Inflammatory macrophage (primary cell): ENCODE data around the gene ABAT.

Experiments
- DNase-seq, 2 donors: peaks; one replicate each; pipeline ENCODE4 v3.0.0-alpha.2; 2020 to 2022

Gene ABAT

DNA sequence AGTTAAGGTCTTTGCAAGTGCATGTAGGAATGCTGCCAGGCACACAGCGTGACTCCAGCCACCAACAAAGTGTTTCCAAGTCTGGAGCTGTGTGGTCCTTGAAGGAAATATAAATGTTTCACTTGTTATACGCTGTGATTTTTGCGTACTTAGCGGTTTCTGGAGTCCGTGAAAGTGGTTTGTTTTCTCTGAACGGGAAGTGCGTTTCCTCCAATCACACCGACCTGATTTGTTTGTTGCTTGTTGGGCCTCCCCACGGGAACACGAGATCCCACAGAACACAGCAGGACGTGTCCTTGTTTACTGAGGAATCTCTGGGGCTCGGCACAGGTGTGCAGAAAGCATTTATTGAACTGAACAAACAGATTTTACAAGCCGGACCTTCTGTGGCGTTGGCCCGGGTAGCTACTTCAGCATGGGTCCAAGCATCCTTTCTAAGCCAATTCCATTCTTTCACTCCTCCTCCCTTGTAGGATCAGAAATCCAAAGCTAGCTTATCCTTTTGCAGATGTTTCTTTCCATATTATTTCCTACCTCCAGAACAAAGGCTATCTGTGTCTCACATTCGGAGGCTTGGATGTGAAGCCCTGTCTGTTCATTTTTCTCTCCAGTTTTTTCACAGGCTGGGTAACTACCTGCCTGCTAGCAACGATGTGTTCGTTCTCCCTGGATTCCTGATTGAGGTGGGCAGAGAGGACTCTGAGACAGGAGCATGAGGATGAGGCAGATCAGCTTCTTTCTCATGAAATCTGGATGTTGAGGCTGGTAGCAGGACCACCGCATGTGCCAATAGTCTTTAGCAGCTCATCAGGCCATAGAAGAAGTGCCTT lies 44.6 kb downstream of the ABAT start:
- DNase-seq: no peak

DNA sequence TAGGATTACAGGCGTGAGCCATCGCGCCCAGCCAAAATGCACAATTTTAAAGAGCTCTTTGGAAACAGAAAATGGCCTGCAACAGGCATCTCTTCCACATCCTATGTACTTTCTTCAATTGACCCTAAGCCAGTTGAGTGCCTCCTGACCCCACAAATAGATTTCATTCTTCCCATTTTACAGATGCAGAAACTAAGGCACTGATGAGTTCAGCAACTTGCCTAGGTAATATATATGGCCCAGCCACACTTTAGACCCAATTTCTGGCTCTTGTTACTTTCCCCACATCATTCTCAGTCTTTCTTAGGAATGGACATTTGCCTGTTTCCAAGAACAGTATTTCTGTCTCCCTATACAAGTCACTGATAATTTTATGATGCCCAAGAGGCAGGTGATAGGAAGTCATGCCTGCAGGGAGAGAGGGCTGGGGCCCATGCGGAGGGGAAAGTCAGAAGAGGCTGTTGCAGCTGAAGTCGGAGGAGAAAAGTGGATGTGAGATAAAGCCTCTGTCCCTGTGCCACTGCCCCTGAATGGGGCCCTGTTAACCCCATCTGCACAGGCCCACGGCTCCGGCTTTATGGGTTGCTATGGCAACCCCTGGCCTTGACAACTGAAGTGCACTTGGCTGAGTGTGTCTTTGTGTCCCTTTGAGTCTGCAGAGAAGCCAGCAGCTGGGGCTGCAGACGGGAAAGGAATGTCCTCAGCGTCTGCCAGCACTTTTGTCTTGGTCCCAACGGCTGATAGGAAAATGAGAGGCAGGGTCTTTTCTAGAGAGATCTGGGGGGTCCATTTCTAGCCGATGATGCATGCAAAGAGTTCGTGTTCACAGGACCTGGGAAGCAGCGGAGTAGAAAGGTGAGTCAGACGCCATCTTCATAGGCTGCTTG lies 45.9 kb downstream of the ABAT start:
- no peak for DNase-seq

DNA sequence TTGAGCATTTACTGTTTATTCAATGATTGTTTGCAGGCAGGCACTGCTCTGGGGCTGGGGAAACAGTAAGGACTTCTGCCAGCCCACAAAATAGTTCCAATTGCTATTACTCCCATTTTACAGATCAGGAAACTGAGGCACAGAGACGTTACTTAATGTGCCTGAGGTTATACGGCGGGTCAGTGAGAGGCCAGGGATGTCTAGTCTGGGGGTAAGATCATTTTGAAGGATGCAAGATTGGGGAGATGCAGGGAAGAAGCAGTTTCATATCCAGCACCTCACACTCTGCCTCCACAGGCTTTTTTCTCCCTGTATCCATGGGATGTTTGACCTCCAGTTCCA lies 46.5 kb downstream of the ABAT start:
- no peak for DNase-seq

DNA sequence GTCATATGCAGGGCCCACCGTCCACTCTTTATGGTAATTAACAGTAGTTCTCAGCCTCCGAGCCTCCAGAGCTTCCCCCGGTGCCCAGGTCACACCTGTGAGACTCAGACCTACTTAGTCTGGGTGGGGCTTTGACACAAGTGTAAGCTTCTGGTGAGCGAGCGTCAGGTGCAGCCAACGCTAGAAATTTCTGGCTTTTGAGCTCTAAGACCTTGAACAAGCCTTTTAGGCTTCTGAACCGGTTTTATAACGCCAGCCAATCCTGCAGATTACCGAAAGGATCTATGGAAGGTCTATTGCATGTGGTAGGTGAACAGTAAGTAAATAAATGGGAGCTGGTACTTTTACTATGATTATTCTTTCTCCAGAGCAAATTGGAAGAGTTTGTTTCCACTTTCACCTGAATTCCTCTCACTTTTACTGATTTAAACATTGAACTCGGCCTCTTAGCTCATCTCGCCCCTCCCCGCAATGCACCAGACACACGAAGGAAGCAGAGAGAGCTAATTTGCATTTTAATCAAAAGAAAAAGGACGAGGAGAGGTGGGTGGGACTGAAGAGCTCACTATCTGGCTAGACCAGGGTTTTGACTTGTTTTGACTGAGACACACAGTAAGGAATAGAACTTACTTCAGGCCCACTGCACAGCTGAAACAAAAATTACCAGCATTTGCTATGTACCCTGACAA lies 47.1 kb downstream of the ABAT start:
- no peak for DNase-seq

DNA sequence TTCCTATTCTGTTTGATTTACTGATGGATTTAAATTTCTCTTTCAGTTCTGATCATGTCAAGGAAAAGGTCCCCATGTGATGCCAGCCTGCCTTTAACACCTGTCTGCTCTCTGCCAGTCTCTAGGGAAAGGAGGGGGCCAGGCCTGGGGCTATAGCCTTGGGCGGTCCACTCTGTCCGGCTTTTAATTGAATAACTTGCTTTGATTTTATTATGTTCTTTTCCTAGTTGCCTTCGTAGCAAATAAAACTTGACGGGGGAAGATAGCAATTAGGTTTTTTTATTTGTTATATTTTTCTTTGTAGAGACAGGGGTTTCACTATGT lies 47.6 kb downstream of the ABAT start:
- DNase-seq: no peak

DNA sequence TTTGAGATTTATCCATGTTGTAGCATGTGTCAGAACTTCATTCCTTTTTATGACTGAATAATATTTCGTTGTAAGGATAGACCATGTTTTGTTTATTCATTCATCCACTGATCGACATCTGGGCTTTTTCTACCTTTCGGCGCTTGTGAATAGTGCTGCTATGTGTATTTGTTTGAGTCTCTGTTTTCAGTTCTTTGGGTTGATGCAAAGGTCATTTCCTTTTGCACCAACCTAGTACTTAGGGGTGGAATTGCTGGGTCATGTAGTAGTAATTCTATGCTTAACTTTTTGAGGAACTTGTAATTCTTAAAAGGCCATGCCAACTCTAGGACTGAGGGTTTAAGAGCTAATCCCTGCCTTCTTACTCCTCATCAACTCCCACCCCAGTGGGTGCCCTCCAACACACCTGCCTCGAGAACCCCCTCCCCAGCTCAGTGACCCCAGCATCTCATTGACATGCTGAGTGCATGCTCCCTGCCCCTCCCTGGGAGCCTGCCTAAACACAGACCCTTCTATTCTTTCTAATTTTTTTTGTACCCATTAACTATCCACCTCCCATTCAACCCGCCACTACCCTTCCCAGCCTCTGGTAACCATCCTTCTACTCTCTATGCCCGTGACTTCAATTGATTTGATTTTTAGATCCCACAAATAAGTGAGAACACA lies 51.2 kb downstream of the ABAT start:
- peak in 1 of 2 donors; percentile 32 for DNase-seq

DNA sequence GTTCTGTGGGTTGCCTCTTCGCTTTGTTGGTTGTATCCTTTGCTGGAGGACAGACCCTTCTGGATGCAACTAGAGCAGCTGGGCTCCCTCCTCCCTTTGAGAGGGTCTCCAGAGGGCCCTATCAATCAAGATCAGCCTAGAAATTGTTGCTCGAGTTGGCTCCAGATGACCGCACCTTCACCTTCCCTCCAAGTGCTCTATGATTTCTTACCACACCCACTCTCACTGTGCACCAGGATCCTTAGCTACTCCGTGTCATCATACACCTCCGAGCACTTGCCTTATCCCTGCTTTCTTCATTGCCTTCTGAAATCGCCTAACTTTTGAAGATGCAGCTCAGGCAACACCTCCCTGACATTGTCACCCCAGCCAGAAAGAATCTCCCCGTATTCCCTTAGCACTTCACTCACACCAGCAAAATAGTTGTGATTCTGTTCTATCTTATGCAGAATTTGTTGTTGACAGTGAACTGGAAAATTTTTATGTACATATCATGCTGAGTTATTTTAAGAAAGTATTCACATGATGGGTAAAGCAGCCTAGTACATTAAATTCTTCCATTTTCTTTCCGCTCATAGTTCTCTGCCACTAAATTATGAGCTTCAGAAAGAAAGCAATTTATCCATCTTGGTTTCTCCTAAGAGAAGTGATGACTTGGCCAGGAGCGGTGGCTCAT lies 52.9 kb downstream of the ABAT start:
- DNase-seq: no peak

DNA sequence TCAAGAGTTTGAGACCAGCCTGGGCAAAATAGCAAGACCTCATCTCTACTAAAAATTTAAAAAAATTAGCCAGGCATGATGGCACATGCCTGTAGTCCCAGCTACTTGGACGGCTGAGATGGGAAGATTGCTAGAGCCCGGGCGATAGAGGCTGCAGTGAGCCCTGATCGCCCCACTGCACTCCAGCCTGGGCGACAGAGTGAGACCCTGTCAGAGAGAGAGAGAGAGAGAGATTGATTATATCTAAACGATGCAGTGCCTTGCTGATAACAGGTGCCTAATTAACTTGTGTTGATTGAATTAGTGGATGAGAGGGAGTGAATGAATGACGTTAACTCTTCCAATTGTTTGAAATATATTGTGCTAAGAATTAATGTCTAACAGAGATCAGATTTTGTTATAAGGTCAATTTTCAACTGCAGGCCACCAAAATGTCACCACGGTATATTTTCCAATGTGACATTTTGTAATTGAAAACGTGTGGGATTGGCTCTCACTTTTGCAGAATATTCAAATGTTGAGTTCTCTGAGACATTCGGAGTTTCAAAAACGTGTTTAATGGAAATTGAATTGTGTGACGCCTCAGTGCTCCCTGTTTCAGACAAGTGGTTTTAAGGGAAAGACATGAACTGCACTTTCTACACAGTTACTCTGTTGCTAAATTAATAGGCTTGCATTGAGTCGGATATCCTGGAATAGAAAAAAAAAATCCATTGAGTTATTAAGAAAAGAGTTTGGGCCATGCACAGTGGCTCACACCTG lies 53.6 kb downstream of the ABAT start:
- no peak for DNase-seq

DNA sequence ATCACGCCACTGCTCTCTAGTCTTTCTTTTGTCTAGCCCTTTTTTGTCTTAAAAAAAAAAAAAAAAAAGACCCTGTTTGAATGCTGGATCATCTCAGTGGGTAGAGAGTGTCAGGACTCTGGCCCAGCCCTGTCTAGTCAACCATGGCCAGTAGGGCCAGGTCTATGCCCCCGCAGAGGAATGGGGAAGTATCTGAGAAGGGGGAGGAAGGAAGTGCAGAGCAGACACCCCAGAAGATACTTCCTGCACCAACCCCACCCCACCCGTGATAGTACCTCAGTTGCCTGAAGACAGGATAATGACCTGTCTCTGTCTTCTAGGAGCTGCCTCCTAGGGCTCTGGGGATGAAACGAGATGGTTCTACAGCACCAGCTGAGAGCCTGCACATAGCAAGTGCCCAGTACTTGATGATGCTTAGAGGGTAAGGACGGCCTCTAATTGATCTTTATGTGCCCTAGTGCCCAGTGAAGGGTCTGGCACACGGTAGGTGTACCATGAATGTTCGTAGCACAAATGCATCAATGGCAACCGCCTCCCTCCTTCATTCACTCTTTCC lies 55.4 kb downstream of the ABAT start:
- DNase-seq: peak; percentile 46 to 50

DNA sequence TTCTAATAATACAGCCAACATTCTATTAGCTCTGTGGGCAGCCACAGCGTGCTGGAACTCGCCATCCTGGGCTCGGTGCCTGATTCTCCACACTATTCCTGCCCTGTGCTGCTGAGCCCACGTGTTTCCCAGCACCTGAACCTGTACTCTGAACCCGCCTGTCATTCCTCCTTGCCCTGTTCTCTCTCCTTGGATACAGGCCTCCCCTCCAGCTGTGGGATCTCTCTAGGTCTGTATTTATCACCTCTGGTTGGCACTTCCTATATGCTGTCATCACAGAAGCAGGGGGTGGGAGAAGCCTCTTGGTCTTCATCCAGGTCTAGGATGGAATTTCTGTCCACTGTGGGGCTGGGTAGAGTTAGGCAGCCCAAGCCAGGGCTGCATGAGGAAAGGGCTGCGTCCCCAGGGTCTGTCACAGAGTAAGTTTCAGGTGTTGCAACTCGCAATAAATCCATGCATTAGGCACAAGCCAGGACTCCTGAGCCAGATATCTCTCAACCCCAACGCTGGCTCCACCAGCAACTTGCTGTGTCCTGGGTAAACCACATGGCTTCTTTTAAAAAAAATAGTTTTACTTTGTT lies 56.0 kb downstream of the ABAT start:
- no peak for DNase-seq

DNA sequence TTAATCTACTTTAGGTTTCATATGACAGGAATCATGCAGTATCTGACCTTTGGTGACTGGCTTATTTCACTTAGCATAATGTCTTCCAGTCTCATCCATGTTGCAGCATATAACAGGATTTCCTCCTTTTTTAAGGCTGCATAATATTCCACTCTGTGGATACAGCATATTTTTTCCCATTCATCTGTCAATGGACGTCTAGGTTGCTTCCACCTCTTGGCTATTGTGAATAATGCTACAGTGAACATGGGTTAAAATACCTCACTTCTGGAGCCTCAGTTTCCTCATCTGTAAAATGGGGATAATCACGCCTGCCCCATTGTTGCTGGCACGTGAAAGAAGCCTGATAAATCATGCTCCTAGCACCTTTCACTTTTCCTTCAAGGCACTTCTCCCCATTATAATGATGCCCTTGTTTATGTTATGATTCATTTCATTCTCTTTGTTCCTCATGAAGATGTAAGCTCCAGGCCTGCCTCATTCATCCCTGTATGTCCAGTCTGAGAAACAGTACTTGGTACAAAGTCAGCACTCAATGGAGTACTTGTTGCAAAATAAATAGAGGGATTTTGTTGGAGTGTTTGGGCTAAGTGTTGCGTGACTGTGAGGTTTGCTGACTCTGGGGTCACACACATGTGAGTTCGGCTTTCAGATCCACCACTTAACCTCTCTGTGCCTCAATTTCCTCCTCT lies 59.6 kb downstream of the ABAT start:
- DNase-seq: no peak

DNA sequence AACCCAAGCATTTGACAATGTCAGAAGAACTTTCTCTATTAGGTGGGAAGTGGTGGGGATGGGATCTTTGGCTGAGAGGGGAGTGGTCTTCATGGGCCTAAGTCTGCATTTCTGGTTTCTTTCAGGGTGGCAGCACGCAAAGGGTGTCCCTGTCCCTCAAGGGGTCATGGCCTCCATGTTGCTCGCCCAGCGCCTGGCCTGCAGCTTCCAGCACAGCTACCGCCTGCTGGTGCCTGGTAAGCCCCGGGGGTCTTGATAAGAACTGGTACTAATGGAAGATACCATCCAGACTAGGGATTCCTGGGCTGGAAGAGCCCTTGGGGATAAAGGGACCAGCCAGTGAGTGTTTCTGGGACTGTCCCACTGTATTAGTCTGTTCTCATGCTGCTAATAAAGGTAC lies 61.2 kb downstream of the ABAT start:
- DNase-seq: no peak

DNA sequence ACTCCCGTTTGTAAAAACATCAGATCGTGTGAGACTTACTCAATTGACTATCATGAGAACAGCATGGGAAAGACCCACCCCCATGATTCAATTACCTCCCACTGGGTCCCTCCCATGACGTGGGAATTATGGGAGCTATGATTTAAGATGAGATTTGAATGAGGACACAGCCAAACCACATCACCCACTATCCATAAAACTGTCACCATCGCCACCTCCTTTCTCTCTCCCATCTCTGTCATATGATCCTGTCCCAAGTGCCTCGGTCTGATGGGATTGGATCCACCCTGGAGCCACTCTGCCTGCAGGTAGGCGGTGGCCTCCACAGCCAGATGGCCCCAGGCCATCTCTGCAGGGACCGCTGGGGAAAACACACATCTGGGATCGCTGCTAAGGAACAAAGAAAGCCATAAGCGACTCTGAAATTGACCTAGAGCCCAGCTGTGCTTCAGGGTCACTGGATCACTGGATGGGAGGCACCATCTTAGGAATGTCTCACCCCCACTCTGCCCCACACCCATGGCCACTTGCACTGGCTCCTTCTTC lies 61.8 kb downstream of the ABAT start:
- DNase-seq: no peak

DNA sequence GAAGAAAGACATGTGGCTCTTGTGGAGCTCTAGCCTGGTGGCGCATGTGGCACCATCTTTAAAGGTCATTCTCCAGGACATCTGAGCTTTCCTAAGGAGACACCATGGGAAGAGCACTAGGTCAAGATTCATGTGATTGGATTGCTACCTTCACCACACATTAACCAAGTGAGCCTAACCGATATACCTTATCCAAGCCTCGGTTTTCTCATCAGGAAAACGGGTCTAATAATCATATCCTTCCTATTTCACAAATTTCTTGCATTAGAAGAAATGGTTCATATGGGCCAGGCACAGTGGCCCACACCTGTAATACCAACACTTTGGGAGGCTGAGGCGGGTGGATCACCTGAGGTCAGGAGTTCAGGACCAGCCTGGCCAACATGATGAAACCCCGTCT lies 64.7 kb downstream of the ABAT start:
- no peak for DNase-seq

DNA sequence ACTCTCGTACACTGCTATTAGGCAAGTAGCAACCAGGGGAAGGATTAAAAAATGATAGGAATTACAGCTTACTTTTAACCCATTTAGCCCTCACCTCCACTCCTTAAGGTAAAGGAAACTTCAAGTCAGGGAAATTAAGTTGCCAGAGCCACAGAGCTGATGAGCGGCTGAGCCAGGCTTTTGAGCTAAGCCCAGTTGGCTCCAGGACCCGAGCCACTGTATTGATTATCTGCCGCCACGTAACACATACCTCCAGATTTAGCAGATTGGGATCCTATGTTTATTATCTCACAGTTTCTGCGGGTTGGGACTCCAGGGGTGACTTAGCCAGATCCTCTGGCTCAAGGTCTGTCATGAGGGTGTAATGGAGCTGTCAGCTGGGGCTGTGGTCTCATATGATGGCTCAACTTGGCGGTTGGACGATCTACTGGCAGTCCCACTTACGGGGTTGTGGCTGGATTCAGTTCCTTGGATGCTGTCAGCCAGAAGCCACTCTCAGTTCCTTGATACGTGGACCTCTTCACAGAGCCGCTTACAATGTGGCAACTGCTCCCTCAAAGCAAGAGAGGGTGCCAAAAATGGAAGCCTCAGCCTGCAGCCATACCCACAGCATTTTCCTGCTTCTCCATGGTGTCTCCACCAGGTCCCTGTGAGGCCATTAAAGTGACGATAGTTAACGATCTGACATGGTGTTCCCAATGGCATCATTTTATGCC lies 65.7 kb downstream of the ABAT start:
- no peak for DNase-seq

DNA sequence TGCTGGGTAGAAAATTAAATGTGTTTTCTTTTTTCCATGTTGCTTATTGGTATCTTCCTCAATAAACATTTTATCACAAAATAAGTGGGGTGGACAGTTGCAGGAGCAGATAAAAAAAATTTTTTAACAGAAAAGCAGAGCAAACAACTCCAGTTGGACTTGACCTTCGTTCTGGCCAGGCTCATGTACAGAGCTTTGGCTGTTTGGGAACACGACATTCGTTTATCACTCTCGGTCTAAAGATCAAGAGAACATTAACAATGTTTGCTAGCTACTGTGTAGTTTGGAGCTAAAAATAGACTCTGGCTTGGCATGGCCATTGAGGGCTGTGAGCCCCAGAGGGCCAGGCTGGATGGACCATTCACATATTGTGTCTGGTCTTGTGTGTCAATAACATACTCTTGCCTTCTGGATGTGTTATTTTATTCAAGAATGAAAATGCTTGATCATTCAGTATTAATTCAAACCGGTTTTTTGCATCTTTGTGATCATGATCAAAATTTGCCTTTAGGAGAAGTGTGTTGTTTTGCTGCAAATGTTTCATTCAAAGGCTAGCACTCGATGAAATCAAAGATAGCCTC lies 66.4 kb downstream of the ABAT start:
- no peak for DNase-seq

DNA sequence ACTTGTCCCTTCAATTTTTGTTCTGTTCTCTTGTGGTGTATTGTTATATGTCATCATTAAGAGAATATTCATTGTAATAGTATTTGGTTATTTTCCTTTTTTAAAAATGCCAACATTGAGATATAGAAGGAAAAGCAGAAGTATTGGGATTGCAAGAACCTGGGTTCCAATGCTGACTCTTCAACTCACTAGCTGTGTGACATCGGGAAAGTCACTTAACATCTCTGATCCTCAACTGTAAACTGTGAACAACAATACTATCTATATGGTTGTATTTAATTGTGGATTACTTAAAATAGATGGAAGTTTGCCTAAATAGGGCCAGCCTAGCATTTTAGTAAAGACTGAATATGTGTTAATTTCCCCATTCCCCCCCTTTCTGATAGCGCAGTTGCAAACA lies 67.2 kb downstream of the ABAT start:
- no peak for DNase-seq

DNA sequence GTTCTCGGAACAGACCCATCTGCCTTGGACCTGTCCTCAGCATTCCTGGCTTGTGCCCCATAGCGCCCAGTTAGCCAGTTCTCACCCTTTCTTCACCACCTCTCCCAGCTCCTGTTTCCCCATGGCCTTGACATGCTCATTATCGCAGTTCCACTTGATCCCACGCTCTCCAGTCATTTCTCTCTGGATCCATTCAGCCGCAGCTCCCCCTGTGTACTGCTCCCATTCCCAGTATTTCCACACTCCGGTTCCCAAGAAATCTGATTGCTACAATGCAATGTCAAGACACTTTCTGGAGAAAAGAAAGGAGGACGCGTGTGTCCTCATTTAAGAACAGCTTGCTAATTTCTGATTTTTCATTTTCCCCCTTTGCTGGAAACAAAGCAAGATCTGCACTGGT lies 67.7 kb downstream of the ABAT start:
- no peak for DNase-seq

DNA sequence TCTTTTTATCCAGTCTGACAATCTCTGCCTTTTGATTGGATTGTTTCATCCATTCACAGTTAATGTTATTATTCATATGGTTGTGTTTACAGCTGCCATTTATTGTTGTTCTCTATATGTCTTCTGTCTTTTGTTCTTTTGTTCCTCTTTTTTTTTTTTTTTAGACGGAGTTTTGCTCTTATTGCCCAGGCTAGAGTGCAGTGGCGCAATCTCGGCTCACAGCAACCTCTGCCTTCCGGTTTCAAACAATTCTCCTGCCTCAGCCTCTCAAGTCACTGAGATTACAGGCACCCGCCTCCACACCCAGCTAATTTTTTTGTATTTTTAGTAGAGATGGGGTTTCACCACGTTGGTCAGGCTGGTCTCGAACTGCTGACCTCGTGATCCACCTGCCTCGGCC lies 74.5 kb downstream of the ABAT start:
- peak; percentile 70 to 72 for DNase-seq
